Heart left ventricle (tissue), 13 donors: Measurements from ENCODE around the gene LRRC52.

ENCODE experiments used
- POLR2A ChIP-seq, 2 donors: fragments of 450-650 bp; IDR thresholded peaks; one replicate each; pipeline ENCODE4 v1.6.1; 2017; ENCODE audit warnings: antibody characterized with exemption in 2 of 2, mild to moderate bottlenecking in 2 of 2, moderate library complexity in 2 of 2
- TF ChIP-seq, protein P1 (sequence below), 12 donors: fragments of 200-600 bp; sonication (generic) in 4 of 12; IDR thresholded peaks; one replicate each; pipeline versions ENCODE4 v1.5.0 to v1.8.0; 2018 to 2022; ENCODE audit warnings: antibody characterized with exemption in 12 of 12, mild to moderate bottlenecking in 5 of 12
- donor health status: ischemic (EF 13 %, LVEDD 7.1; RV severe dilation, severe dysfunction).
- donor health status: DM: no; HTN: yes; CAD: no.
- donor health status: DM: no; HTN: no; CAD: no.
- donor health status: ischemic (EF 25% LVEDD 6.9; RV normal size, moderate dysfunction).
- donor health status: ischemic (EF 25% LVEDD 5.7; RV mildly dilated, moderate dysfunction).
- donor health status: ischemic (EF 35%, LVEDD 5.7; RV mildly dilated, moderate dysfunction).
- donor health status: nonischemic (EF 11% LVEDD 7.7; RV severe dilation, severe dysfunction).
- donor health status: DM: yes; HTN: yes; CAD: no.
- donor health status: PGD.
- donor health status: ischemic (EF 29% LVEDD 5.4; RV normal size, mild dysfunction).
- donor health status: nonischemic (EF 23%, LVEDD 6.1; RV moderate dilation, normal function).

GRCh38 chr1:165507570-165507969 lies 36.2 kb upstream of the LRRC52 start:
- TF ChIP-seq, protein P1, sequence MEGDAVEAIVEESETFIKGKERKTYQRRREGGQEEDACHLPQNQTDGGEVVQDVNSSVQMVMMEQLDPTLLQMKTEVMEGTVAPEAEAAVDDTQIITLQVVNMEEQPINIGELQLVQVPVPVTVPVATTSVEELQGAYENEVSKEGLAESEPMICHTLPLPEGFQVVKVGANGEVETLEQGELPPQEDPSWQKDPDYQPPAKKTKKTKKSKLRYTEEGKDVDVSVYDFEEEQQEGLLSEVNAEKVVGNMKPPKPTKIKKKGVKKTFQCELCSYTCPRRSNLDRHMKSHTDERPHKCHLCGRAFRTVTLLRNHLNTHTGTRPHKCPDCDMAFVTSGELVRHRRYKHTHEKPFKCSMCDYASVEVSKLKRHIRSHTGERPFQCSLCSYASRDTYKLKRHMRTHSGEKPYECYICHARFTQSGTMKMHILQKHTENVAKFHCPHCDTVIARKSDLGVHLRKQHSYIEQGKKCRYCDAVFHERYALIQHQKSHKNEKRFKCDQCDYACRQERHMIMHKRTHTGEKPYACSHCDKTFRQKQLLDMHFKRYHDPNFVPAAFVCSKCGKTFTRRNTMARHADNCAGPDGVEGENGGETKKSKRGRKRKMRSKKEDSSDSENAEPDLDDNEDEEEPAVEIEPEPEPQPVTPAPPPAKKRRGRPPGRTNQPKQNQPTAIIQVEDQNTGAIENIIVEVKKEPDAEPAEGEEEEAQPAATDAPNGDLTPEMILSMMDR (IDR thresholded peaks at IDR 0.05), result no peak
- no peak for TF ChIP-seq POLR2A (IDR thresholded peaks at IDR 0.05)
